HG03442 (cell line): ENCODE measurements around the gene GRIN2D.
A peak's percentile ranks its signal among the peaks of the same experiment; 100 is the strongest.

Source experiments
- ATAC-seq: cut with Tn5 transposase; IDR thresholded peaks from one replicate; pipeline ENCODE4 v1.9.1; 2021; ENCODE audit warnings: mild to moderate bottlenecking, moderate library complexity; ENCODE audit not compliant: unreplicated experiment

Gene GRIN2D

DNA sequence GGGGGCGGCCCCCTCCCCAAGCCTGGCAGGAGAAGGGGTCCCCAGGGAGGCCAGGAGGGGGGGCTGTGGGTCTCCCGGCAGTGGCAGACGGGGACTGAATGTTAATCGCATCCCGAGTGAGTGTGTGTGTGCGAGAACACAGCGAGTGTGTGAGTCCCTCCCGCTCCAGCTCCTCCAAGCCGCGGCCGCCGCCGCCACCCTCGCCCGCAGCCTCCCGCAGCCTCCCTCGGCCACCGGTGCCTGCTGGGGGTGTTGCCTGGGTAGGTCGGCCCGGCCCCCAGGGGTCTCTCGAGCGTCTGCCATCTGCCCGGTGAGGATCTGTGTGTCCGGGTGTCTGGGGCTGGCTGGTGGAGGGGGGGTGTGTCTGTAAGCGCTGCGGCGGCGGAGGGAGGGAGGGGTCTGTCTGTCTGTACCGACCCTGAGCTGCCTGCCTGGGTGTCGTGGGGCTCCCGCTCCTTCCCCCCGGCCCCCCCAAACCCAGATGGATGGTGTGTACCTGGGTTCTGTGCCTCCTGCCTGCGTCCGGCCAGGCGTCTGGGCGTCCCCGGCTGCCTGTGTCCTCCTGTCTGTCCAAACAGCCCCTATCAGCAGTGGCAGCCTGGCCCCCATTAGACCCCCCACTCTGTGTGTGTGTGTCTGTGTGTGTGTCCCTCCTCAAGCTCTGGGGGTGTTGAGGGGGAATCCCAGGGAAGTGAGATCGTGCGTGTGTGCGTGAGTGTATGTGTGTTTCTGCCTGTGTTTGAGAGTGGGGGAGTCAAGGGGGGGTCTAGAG is at the start of gene GRIN2D:
Gene GRIN2D, plus strand, starts transcription at position 110 of the 772 bp plus-strand sequence. CDS start 4,725 bp downstream, outside the sequence.
- no peak for ATAC-seq

DNA sequence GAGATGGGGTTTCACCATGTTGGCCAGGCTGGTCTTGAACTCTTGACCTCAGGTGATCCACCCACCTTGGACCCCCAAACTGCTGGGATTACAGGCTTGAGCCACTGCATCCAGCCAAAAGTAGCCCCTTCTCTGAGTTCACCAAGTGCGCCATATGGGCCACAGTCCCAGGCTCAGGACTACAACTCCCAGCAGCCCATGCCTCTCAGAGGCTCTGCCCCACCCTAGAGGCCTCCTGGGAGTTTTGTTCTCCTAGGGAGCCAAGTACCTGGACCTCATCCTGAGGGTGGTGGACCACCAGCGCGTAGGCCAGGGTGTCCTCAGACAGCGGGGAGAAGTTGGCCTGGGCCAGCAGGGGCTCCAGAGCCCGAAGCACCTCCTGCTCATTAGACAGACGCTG is 48.6 kb upstream of the GRIN2D start:
- no peak for ATAC-seq

DNA sequence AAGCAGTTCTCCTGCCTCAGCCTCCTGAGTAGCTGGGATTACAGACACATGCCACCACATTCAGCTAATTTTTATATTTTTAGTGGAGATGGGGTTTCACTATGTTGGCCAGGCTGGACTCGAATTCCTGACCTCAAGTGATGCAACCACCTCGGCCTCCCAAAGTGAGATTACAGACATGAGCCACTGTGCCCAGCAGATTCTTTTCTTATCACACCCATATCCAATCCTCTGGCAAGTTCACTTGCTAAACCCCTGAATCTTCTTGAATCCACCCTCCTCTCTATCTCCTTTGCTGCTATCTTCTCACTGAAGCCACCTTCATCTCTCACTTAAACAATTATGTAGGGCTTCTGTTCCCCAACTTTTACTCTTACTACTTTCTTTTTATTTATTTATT is 47.3 kb upstream of the GRIN2D start:
- no peak for ATAC-seq

DNA sequence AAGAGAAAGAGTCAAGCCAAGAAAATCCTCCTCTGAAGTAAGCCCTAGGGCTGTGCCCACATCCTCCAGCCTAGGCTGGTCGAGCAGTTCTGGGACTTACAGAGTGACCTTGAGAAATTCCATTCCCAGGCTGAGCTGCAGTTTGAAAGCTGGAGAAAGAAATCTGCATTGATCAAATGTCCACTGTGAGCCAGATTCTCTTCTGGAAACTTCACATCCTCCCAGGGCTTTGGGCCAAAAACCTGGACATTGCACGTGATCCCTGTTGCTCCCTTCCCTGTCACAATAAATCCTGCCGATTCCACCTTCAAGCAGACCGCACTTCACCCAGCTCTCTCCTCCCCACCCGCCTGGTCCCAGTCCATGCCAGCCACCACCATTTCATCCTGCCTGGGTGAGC is 45.4 kb upstream of the GRIN2D start:
- no peak for ATAC-seq

- ATAC-seq: no peak
Measured at GRCh38 chr19:48348737-48349136, 44.7 kb upstream of the GRIN2D start.

DNA sequence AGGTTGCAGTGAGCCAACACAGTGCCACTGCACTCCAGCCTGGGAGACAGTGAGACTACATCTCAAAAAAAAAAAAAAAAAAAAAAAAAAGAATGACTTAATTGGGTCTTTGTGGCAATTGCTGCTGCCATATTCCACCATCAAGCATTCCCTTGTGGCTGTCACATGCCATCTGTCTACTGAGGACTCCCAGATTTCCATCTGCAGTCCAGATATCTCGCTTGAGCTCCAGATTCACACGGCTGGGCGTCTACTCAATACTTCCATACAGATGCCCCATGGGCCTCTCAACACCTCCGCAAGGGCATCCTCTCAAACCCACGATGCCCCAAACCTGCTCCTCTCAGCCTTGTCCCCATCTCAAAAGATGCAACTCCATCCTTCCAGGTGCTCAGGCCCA is 42.6 kb upstream of the GRIN2D start:
- ATAC-seq: no peak

GRCh38 chr19:48351341-48351752 is 42.1 kb upstream of the GRIN2D start:
- no peak for ATAC-seq

DNA sequence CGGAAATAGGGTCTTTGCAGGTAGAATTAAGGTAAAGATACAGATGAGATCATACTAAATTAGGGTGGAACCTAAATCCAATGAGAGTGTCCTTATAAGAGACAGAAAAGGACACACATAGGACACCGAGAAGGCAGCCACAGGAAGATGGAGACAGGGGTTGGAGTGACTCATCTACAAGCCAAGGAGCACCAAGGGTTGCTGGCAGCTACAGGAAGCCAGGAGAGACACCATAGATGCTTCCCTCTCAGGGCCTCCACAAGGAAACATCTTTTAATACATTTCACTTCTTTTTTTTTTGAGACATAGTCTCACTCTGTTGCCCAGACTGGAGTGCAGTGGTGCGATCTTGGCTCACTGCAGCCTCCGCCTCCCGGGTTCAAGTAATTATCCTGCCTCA is 39.8 kb upstream of the GRIN2D start:
- ATAC-seq: no peak

DNA sequence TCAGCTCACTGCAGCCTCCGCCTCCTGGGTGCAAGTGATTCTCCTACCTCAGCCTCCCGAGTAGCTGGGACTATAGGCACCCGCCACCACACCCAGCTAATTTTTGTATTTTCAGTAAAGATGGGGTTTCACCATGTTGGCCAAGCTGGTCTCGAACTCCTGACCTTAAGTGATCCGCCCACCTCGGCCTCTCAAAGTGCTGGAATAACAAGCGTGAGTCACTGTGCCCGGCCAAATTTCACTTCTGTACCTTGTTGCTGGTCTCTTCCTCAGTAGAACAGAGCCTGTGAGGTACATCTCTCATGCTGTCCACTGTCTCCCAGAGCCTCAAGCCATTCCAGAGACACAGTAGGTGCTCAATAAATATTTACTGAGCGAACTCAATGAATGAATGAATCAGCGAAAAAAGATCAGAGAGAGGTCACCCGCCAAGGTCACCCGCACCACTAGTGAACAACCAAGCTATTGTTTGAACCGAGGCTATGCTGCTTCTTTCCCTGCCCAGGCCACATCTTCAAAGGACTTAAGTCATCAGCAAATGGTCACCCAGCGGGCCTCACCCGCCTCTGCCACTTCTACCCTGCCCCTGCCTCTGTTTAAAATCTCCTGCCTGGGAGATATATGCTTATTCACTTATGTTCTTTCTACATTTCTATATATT is 39.0 kb upstream of the GRIN2D start:
- ATAC-seq: no peak

- no peak for ATAC-seq
Measured at GRCh38 chr19:48355365-48355954, 38.0 kb upstream of the GRIN2D start.

GRCh38 chr19:48359123-48359522 is 34.3 kb upstream of the GRIN2D start:
- ATAC-seq: no peak

GRCh38 chr19:48361912-48362311 is 31.6 kb upstream of the GRIN2D start:
- ATAC-seq: no peak

GRCh38 chr19:48362716-48363499 is 30.6 kb upstream of the GRIN2D start:
- ATAC-seq: peak; percentile 39

- no peak for ATAC-seq
Measured at GRCh38 chr19:48363500-48363809, 30.0 kb upstream of the GRIN2D start.

GRCh38 chr19:48363810-48364597 is 29.5 kb upstream of the GRIN2D start, which contains the start of the genes SYNGR4 and TMEM143:
TSS of gene SYNGR4 (plus strand) at chr19:48364367. CDS start at chr19:48365843, 1,476 bp downstream.
TSS of gene TMEM143 (minus strand) at chr19:48363940. CDS start at chr19:48363920, 20 bp downstream.
- peak; percentile 88 for ATAC-seq

- ATAC-seq: no peak
Measured at GRCh38 chr19:48364598-48365348, 28.7 kb upstream of the GRIN2D start.

DNA sequence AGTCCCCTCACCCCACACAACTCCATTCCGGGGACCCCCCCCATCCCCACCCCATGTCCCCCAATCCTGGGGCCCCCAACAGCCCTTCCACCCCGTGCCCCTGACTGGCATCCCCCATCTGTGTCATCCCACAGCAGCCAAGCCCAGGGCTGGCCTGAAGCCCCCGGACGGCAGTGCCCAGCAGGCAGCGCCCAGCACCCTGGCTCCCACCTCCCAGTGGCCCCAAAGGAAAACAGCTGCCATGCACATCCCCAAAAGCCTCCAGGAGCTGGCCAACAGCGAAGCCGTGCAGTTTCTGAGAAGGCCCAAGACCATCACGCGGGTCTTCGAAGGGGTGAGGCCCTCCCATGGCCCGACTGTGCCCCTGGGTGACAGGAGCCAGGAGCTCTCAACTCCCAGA is 27.9 kb upstream of the GRIN2D start:
- ATAC-seq: no peak

DNA sequence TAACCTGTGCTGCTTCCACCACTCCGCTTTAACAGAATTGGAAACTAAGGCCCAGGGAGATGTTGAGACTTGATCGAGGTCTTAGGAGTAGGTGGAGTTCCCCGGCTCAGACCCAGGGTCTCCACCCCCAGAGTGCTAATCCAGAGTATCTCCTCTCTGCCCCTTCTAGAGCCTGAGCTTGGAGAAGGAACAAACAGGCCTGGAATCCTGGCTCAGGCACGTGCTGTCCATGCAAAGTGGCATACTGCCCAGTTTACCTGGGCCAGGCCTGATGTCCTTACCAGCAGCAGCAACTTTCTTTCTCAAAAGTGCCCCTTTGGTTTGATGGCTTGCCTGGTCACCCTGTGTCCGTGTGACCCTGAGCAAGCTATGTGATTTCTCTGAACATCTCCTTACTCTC is 25.6 kb upstream of the GRIN2D start:
- no peak for ATAC-seq

DNA sequence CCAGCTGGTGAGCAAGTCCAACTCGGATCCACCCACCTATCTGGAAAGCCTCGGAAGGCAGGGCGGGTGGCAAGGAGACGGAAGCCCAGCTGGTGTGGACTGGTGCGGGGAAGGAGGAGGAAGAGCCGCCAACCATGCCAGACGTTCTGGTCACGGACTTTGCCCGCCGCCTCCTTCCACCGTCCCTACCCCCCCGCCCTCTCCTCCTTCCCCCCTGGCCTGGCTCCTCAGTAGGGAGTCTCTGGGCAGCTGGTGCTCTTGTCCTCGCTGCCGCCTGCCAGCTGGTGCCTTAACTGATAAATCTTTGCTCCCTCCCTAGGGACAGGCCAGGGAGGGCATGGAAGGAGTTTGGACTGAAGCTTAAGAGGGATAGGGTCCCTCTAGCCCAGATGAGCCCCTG is 24.5 kb upstream of the GRIN2D start:
- ATAC-seq: no peak

GRCh38 chr19:48370955-48371354 is 22.5 kb upstream of the GRIN2D start:
- ATAC-seq: no peak
